Right ventricle myocardium superior (tissue), 1 donor: ENCODE data around the gene HES6. TPM values are rescaled to one million over a fixed set of nuclear protein-coding genes. Genes with fewer than 3 reads are reported as not detected.

ENCODE experiments used
- ATAC-seq: fragments of 200-7000 bp; cut with Tn5 transposase; one replicate; pipeline ENCODE4 v1.9.1; 2020; ENCODE audit warnings: mild to moderate bottlenecking; ENCODE audit not compliant: poor library complexity
- DNase-seq: peaks from one replicate; pipeline ENCODE4 v3.0.0-alpha.2; 2020
- intact Hi-C: fragments of 100-400 bp; cut with DNase I; formaldehyde crosslinking; loops from one replicate; pipeline ENCODE4 v1.11.2; 2022
- long read RNA-seq: library from polyadenylated mRNA; unstranded; transcript quantifications from one replicate; pipeline ENCODE4 v2.0.0, GENCODE V29; 2021
- total RNA-seq: library from RNA; stranded (reverse); fragmentation: NEBNext Ultra II Directional; extraction: Animal tissue kit (Norgen Biotek cat#: 25700); gene quantifications from one replicate; pipeline ENCODE4 v1.2.1, GENCODE V29; 2021
- donor health status: DM: no; HTN: yes; CAD: no; lungs with severe emphysema.

Gene HES6
- total RNA-seq = 2.5 TPM
- long read RNA-seq, transcript HES6-201 (4 exons, 1,454 nt) = major isoform, 6 of 8 reads
- long read RNA-seq, partial matches to known transcripts = 0 of 8 reads
- long read RNA-seq, other reads (novel, unspliced or antisense) = 1 of 8 reads

- DNase-seq (peak; percentile 95), ATAC-seq (peak; percentile 92)
- intact Hi-C loops = no loop called here
These were observed at the start of gene HES6 for GRCh38 chr2:238239863-238240756. HES6 (minus strand) TSS chr2:238240038; CDS start chr2:238239905, 133 bp downstream.

- ATAC-seq = no peak
- intact Hi-C loops = no loop called here
- DNase-seq = no peak
These were observed 49.7 kb upstream of the HES6 start for GRCh38 chr2:238289574-238289973.

- DNase-seq = peak; percentile 100
- peak; percentile 91 for ATAC-seq
- intact Hi-C loops = no loop called here
These were observed 49.1 kb upstream of the HES6 start for GRCh38 chr2:238288650-238289573.

GRCh38 chr2:238287737-238288649, 48.2 kb upstream of the HES6 start, which contains the start of gene PER2:
PER2 (minus strand) TSS chr2:238288610; CDS start chr2:238277936, 10,674 bp downstream.
- ATAC-seq (peak; percentile 23), DNase-seq (peak; percentile 71)
- intact Hi-C loops = no loop called here

- intact Hi-C loops = no loop called here
- no peak for DNase-seq
- ATAC-seq = no peak
These were observed 47.3 kb upstream of the HES6 start for GRCh38 chr2:238286987-238287736.

- DNase-seq (peak; percentile 75), ATAC-seq (peak; percentile 24)
- intact Hi-C loops = no loop called here
These were observed 46.7 kb upstream of the HES6 start for GRCh38 chr2:238286551-238286950.

- intact Hi-C loops = no loop called here
- ATAC-seq = no peak
These were observed 46.3 kb upstream of the HES6 start for GRCh38 chr2:238286095-238286494.

GRCh38 chr2:238285653-238286082, 45.8 kb upstream of the HES6 start:
- DNase-seq = peak; percentile 77
- ATAC-seq = peak; percentile 32
- intact Hi-C loops = no loop called here

More at GRCh38 chr2:238286095-238286494, 46.3 kb upstream of the HES6 start:
- no peak for DNase-seq

GRCh38 chr2:238284802-238285515, 45.1 kb upstream of the HES6 start:
- ATAC-seq (no peak), DNase-seq (no peak)
- intact Hi-C loops = no loop called here

- ATAC-seq (no peak), DNase-seq (no peak)
- intact Hi-C loops = no loop called here
These were observed 43.3 kb upstream of the HES6 start for GRCh38 chr2:238282861-238283738.

- no peak for ATAC-seq
- no peak for DNase-seq
- intact Hi-C loops = no loop called here
These were observed 42.1 kb upstream of the HES6 start for GRCh38 chr2:238281826-238282480.

- no peak for ATAC-seq
- DNase-seq = no peak
- intact Hi-C loops = no loop called here
These were observed 40.4 kb upstream of the HES6 start for GRCh38 chr2:238280083-238280825.

- DNase-seq = no peak
- intact Hi-C loops = no loop called here
- ATAC-seq = no peak
These were observed 39.5 kb upstream of the HES6 start for GRCh38 chr2:238279324-238279682.

- no peak for ATAC-seq
- intact Hi-C loops = no loop called here
- DNase-seq = no peak
These were observed 38.9 kb upstream of the HES6 start for GRCh38 chr2:238278626-238279323.
